Activated naive CD4-positive, alpha-beta T cell treated with anti-CD3 and anti-CD28 coated beads for 36 hours (primary cell): ENCODE measurements around the gene C1QTNF1. TPM values are rescaled to one million over a fixed set of nuclear protein-coding genes. Genes with fewer than 3 reads are reported as not detected.
A peak's percentile ranks its signal among the peaks of the same experiment; 100 is the strongest.

ENCODE experiments used
- CTCF ChIA-PET: fragments of 350-600 bp; sonication (Branson Sonifier 250); formaldehyde crosslinking; loops from one replicate; lab custom pipeline; 2021; ENCODE audit warnings: antibody characterized with exemption; lab: Charles Lee
- DNase-seq: peaks from one replicate; pipeline ENCODE4 v3.0.0-alpha.2; 2020
- H3K27ac Mint-ChIP-seq: one replicate; pipeline ENCODE4 v1.8.0; 2021; ENCODE audit warnings: mild to moderate bottlenecking, mixed read lengths
- H3K27me3 Mint-ChIP-seq: one replicate; pipeline ENCODE4 v1.8.0; 2021; ENCODE audit warnings: low read depth, mixed read lengths
- H3K36me3 Mint-ChIP-seq: one replicate; pipeline ENCODE4 v1.8.0; 2021; ENCODE audit warnings: low read depth, mixed read lengths
- H3K4me1 Mint-ChIP-seq: one replicate; pipeline ENCODE4 v1.8.0; 2021; ENCODE audit warnings: low read depth, mixed read lengths
- H3K4me3 Mint-ChIP-seq: one replicate; pipeline ENCODE4 v1.8.0; 2021; ENCODE audit warnings: mild to moderate bottlenecking, moderate library complexity, mixed read lengths
- H3K9me3 Mint-ChIP-seq: one replicate; pipeline ENCODE4 v1.8.0; 2021; ENCODE audit warnings: mixed read lengths
- intact Hi-C: fragments of 100-400 bp; cut with micrococcal nuclease; formaldehyde crosslinking; loops from one replicate; pipeline ENCODE4 v1.15.1; 2023
- total RNA-seq, 2 experiments: library from RNA; stranded (reverse); gene quantifications; one replicate each; pipeline ENCODE4 v1.2.3, GENCODE V29; 2021

The C1QTNF1 gene, protein sequence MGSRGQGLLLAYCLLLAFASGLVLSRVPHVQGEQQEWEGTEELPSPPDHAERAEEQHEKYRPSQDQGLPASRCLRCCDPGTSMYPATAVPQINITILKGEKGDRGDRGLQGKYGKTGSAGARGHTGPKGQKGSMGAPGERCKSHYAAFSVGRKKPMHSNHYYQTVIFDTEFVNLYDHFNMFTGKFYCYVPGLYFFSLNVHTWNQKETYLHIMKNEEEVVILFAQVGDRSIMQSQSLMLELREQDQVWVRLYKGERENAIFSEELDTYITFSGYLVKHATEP
- total RNA-seq = under 1 TPM; 0.14 to 0.32 TPM

DNA sequence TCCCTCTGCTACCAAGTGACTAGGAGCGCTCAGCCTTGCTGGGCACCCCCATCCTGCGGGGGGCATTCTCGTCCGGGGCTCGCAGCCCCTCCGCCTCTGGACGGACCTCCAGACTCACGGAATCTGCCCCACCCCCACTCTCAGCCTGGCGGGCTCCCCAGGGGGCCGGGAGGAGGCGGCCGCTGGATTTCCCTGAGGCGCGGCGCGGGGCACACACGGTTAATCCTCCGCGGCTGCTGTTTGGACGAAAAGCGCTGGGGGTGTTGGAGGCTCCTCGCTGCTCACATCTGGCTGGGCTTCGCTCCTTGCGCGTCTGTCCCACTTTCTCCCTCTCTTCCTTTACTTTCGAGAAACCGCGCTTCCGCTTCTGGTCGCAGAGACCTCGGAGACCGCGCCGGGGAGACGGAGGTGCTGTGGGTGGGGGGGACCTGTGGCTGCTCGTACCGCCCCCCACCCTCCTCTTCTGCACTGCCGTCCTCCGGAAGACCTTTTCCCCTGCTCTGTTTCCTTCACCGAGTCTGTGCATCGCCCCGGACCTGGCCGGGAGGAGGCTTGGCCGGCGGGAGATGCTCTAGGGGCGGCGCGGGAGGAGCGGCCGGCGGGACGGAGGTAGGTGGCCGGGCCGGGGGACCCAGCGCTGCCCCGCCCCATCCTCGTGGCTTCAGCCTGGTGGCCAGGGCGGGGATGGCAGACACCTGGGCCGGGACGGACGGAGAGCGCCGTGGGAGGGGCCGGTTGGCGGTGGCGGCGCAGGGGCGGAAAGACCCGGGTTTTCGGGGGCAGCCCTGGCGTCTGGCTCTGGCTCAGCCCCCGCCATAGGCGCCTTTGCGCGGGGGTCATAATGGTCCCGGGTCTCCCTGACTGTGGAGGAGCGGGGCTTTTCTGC lies at the start of gene C1QTNF1:
TSS of gene C1QTNF1 (plus strand) at position 284 of the 886 bp plus-strand sequence. CDS start 19,800 bp downstream, outside the sequence.
- CTCF ChIA-PET = interaction anchor here (1.0 to 3.1 kb wide), 3 partner anchors 10 to 18 kb away, joined by 4 to 13 read pairs (median 4); no protein-coding TSS in a partner anchor
- Mint-ChIP-seq H3K9me3 (no peaks in the 10 kb centered on the region), H3K36me3 (no peaks in the 10 kb centered on the region), H3K27ac (no peak within 1 kb of the TSS), H3K27me3 (peaks cover 22% of the 10 kb centered on the region), H3K4me3 (peak within 1 kb of the TSS; percentile 75), H3K4me1 (peaks cover 5% of the 10 kb centered on the region)
- intact Hi-C loops = no loop called here
- peak; percentile 40 for DNase-seq

DNA sequence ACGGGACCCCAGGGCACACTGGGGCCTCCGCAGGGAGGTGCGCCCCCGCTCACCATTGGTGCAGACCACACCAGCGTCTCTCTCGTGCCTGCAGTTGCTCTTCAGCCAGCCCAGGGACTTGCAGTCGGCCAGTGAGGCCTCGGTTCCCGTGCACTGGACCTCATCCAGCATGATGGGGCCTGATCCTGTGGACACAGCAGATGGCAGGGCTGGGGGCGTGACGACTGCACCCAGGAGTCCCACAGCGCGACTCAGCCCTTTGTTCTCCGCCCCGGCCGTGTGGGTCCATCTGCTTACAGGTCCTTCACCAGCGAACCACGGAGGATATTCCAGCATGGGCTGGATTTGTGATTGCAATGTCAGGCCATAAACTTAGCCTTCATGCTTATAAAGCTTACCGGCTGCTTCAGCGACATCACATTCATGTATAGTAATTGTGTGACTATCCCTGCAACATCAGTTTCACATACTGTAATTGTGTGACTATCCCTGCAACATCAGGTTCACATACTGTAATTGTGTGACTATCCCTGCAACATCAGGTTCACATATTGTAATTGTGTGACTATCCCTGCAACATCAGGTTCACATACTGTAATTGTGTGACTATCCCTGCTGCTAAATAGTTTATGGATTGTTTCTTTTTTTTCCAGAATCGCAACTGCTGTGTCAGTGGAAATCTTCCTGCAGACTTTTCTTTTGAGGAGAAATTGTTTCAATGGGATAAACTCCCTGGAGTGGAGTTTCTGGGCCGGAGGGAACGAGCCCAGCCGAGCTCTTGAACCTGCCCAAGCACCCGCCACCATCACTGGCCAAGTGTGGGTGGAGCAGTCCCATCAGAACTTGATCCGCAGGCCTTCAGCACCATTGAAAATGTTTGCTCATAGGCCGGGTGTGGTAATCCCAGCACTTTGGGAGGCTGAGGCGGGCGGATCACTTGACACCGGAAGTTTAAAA lies 49.1 kb upstream of the C1QTNF1 start:
- no peak for DNase-seq
- H3K27ac Mint-ChIP-seq = no peak overlapping the region

DNA sequence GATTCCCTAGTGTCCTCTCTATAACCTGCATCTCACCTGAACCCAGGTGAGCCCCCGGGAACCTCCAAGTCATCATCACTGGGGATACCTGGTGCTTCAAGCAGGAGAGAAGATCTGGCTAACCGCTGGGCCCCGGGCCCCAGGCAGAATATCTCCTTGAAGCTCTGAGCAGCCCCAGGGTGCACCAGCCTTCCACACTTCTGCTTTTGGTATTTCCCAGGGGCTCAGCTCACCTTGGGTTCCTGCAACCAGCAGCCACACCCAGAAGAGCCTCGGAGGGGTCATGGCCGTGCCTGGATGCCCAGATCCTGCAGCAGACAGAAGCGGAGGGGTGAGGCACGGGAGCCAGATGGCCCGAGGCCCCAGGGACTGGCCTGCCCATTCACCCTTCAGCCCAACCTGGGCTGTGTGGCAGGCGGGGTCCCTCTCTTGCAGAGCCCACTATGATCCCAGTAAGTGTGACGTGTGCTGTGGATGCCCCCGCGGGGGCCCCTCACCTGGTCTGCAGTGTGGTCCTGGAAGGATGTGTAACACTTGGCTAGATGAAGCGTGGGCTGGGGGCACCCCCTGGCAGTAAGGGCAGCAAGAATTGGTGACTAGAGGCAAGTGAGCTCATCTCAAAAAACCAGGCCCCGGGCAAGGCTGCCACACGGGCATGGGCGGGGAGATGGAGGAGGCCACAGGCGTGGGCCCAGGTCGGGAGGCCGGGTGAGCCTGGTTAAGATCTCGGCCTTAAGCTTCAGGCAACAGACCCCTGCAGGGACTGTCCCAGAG lies 46.9 kb upstream of the C1QTNF1 start:
- no peaks in the 10 kb centered on the region for H3K9me3 Mint-ChIP-seq
- CTCF ChIA-PET = no interaction called here
- H3K36me3 Mint-ChIP-seq = no peaks in the 10 kb centered on the region
- H3K27me3 Mint-ChIP-seq = no peaks in the 10 kb centered on the region
- peaks cover 26% of the 10 kb centered on the region for H3K4me1 Mint-ChIP-seq
- intact Hi-C loops = no loop called here
- DNase-seq = no peak
- peak overlapping the region; percentile 28 for H3K4me3 Mint-ChIP-seq
- no peak overlapping the region for H3K27ac Mint-ChIP-seq

More for the DNA sequence above, 49.1 kb upstream of the C1QTNF1 start:
- peaks cover 2% of the 10 kb centered on the region for H3K36me3 Mint-ChIP-seq
- H3K4me3 Mint-ChIP-seq = no peak overlapping the region
- CTCF ChIA-PET = interaction anchor here (0.6 kb wide), 1 partner anchor 74 kb away, joined by 4 read pairs; no protein-coding TSS in a partner anchor
- H3K9me3 Mint-ChIP-seq = no peaks in the 10 kb centered on the region
- H3K27me3 Mint-ChIP-seq = no peaks in the 10 kb centered on the region
- H3K4me1 Mint-ChIP-seq = peaks cover 32% of the 10 kb centered on the region
- intact Hi-C loops = no loop called here

DNA sequence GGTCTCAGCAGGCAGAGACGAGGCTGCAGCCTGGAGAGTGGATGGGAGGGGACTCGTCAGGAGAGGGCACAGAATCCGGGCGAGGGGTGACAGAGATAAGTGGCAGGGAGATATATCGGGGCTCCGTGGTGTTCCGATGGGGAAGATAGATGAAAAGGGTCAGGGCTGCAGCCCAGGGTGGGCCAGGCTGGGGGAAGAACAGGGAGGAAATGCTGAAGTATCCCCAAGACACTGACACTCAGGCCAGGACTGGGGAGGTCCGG lies 46.4 kb upstream of the C1QTNF1 start:
- no peak for DNase-seq
- CTCF ChIA-PET = no interaction called here
- H3K4me1 Mint-ChIP-seq = peaks cover 26% of the 10 kb centered on the region
- H3K36me3 Mint-ChIP-seq = no peaks in the 10 kb centered on the region
- H3K27ac Mint-ChIP-seq = peak overlapping the region; percentile 1
- peak overlapping the region; percentile 28 for H3K4me3 Mint-ChIP-seq
- intact Hi-C loops = no loop called here
- no peaks in the 10 kb centered on the region for H3K9me3 Mint-ChIP-seq
- H3K27me3 Mint-ChIP-seq = no peaks in the 10 kb centered on the region

DNA sequence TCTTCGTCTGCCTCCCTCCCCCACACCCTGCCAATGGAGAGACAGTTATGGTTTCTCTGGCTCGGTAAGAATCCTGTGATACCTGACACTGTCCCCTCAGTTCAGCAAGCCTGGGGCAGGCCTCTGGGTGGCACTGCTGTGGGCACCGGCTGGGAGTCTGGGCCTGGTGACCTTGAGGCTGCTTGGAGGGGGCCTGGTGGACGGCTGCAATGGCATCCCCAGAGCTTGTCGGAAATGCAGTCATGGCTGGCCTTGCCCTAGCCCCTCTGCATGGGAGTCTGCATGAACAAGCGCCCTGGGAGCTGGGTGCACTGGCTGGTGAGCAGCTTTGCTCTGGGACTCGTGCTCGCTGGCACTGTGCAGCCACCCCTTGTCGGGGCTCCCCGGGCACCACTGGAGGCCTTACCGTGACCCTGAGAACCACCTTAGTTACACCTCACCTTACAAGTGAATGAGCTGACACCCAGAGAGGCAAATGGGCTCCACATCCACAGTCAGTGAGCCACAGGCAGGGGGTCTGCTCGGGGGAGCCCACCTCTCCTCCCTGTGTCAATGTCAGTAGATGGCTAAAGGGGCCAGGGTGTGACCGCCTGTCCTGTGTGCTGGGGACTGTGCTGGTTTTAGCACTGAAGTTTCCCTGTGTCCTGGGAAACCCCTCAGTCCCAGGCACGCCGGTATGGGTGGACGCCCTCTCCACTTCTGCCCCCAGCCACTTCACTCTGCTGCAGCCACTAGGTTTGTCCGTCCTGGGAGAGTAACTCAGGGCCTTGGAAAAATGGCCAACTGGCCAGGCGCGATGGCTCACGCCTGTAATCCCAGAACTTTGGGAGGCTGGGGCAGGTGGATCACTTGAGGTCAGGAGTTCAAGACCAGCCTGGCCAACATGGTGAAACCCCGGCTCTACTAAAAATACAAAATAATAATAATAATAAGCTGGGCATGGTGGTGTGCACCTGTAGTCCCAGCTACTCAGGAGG lies 45.7 kb upstream of the C1QTNF1 start:
- Mint-ChIP-seq H3K4me1 (peaks cover 26% of the 10 kb centered on the region), H3K9me3 (no peaks in the 10 kb centered on the region), H3K36me3 (no peaks in the 10 kb centered on the region), H3K27me3 (no peaks in the 10 kb centered on the region), H3K4me3 (peak overlapping the region; percentile 74), H3K27ac (peak overlapping the region; percentile 1)
- no peak for DNase-seq
- CTCF ChIA-PET = interaction anchor here (0.5 to 1.5 kb wide), 3 partner anchors 9 to 64 kb away, joined by 3 to 5 read pairs (median 5); no protein-coding TSS in a partner anchor
- intact Hi-C loops = no loop called here

DNA sequence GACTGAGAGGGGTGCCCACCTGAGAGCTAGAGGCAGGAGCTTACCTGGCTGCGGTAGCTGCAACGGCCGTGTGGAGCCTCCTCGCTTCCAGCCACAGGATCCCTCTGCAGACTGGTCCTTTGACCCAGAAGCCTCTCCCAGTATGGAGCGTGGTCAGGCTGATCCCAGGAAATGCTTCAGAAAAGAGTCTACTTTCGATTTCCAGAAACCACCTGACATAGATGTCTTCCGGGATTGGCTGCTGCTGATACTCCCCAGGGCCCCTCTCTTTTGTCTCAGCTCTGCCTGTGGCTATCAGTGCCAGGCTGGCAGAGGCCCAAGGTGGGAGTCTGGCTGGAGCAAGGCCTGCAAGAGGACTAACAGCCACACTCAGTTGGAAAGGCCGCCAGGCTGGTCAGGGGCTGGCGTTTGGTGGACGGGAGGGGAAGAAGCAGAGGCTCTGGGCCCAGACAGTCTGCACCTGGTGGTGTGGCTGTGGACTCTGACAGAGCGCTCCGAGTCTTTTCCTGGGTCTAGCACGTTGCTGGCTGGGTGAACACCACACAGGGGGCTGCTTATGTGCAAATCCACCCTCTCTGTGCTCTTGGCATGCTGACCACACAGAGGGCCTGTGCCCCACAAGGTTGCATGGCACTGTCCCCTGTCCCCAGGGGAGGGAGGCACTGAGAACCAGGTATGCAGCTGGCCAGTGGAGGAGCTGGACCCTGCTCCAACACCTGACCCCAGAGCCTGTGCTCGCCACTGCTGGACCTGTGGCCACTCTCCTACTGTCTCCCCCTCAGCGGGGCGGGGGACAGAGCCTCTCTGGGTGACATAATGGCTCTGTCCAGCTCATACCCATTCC lies 44.0 kb upstream of the C1QTNF1 start, which contains the start of gene LGALS3BP:
TSS of gene LGALS3BP (minus strand) at position 144 of the 844 bp plus-strand sequence. CDS start 2,732 bp downstream, outside the sequence.
- Mint-ChIP-seq H3K27me3 (no peaks in the 10 kb centered on the region), H3K4me3 (peak within 1 kb of the TSS; percentile 74), H3K4me1 (peaks cover 26% of the 10 kb centered on the region), H3K9me3 (no peaks in the 10 kb centered on the region), H3K27ac (peak within 1 kb of the TSS; percentile 78), H3K36me3 (no peaks in the 10 kb centered on the region)
- CTCF ChIA-PET = interaction anchor here (1.0 to 3.5 kb wide), 5 partner anchors 9 to 66 kb away, joined by 3 to 18 read pairs (median 5); no protein-coding TSS in a partner anchor
- peak; percentile 59 for DNase-seq
- intact Hi-C loops = no loop called here

DNA sequence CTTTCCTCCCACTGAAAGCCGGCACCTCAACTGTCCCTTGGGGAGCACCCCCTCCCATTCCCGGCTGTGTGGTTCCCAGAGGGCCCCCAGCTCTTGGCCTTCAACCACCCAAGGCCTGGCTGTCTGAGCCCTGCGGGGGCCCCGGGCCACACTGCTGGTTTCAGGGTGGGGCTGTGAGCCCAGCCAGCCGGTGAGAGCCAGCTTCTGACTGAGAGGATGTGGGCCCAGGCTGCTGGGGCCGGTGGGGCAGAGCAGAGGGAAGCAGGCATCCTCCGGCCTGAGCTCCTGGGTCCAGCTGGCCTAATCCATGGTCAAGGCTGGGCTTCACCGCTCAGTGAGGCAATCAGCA lies 43.4 kb upstream of the C1QTNF1 start:
- Mint-ChIP-seq H3K4me3 (peak overlapping the region; percentile 74), H3K27me3 (no peaks in the 10 kb centered on the region), H3K9me3 (no peaks in the 10 kb centered on the region), H3K4me1 (peaks cover 23% of the 10 kb centered on the region), H3K27ac (peak overlapping the region; percentile 78), H3K36me3 (no peaks in the 10 kb centered on the region)
- CTCF ChIA-PET = interaction anchor here (1.0 to 3.5 kb wide), 3 partner anchors 9 to 65 kb away, joined by 3 to 18 read pairs (median 3); no protein-coding TSS in a partner anchor
- intact Hi-C loops = no loop called here
- DNase-seq = no peak

DNA sequence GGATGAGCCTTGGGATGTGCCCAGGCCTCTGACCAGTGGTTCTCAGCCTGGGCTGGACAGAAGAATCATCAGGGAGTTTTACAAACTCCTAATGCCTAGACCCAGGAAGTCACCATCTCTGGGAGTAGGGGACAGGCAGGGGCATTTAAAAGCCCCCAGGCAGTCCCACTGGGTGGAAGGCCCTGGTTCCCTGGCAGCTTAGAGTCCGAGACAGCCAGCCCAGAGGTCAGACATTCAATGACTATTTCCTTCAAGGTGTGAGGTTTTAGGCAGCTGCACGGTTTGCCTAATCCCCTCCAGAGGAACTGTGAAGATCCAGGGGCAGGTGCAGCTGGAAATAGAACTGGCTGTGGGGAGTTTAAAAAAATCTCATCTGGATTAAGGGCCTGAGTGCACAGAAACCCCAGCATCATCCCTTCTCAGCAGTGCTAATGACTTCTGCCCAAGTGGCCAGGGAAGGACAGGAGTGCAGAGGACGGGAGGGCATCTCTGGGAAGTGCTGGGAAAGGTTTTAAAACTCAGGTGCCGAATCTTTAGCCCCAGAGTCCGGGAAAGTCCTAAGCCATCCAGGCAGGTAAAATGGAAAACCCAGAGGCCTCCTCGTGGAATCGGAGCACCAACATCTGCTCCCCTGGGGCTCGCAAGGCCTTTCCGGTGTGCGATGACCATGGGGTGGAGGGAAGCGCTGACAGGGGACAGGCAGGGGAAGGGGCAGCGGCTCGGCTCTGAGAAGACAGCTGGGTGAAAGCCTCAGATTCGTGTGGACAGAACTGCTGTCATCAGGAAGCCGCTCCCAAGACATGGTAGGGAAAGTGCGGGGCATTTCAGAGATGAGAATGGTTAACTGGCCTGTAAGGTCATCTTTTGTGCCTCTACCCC lies 42.7 kb upstream of the C1QTNF1 start:
- no peak overlapping the region for H3K4me3 Mint-ChIP-seq
- H3K27ac Mint-ChIP-seq = no peak overlapping the region
- no peaks in the 10 kb centered on the region for H3K36me3 Mint-ChIP-seq
- no peak for DNase-seq
- H3K4me1 Mint-ChIP-seq = peaks cover 29% of the 10 kb centered on the region
- H3K9me3 Mint-ChIP-seq = no peaks in the 10 kb centered on the region
- intact Hi-C loops = no loop called here
- no peaks in the 10 kb centered on the region for H3K27me3 Mint-ChIP-seq
- CTCF ChIA-PET = interaction anchor here (1.0 to 3.5 kb wide), 3 partner anchors 10 to 64 kb away, joined by 3 to 18 read pairs (median 3); no protein-coding TSS in a partner anchor

DNA sequence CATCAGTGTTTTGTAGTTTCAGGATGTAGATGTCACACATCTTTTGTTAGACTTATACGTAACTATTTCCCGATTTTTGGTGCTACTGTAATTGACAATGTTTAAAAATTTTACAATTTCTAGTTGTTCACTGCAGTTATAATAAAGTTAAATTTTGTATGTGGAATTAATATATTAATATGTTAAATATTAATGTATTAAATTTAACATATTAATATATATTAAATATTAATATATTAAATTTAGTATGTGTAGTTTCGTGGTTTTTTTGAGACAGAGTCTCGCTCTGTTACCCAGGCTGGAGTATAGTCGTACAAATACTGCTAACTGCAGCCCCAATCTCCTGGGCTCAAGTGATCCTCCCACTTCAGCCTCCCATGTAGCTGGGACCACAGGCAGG lies 38.6 kb upstream of the C1QTNF1 start:
- Mint-ChIP-seq H3K27me3 (no peaks in the 10 kb centered on the region), H3K27ac (no peak overlapping the region), H3K36me3 (peaks cover 4% of the 10 kb centered on the region), H3K9me3 (no peaks in the 10 kb centered on the region), H3K4me1 (peaks cover 18% of the 10 kb centered on the region), H3K4me3 (no peak overlapping the region)
- intact Hi-C loops = no loop called here
- no peak for DNase-seq
- CTCF ChIA-PET = interaction anchor here (0.6 to 0.7 kb wide), 4 partner anchors 60 to 164 kb away, joined by 3 to 4 read pairs (median 4); no protein-coding TSS in a partner anchor
